ENCODE data around the gene CREBBP. TPM values are rescaled to one million over a fixed set of nuclear protein-coding genes. Genes with fewer than 3 reads are reported as not detected.
A peak's percentile ranks its signal among the peaks of the same experiment; 100 is the strongest.

Gene CREBBP
- total RNA-seq, 1 donor from 2014 or later, result 53.0 TPM

- Mint-ChIP-seq H3K4me1 (ENCODE audit: low read depth, unreplicated experiment) (peaks cover 15% of the 10 kb centered on the region), H3K4me3 (ENCODE audit: unreplicated experiment) (no peak overlapping the region)
Measured at GRCh38 chr16:3797473-3797872, 83.0 kb downstream of the CREBBP start.

GRCh38 chr16:3793161-3793576 is 87.3 kb downstream of the CREBBP start:
- Histone ChIP-seq H3K36me3 (ENCODE audit: insufficient read depth, low read length) (peaks cover 19% of the 10 kb centered on the region), H3K9ac (ENCODE audit: low read length) (no peak overlapping the region), H3K9me3 (ENCODE audit: insufficient read depth, low read depth, low read length) (no peaks in the 10 kb centered on the region), H3K27ac (ENCODE audit: low read depth, low read length) (no peak overlapping the region), H4K20me1 (ENCODE audit: insufficient read depth, low read length) (peaks cover 91% of the 10 kb centered on the region), H3K79me2 (ENCODE audit: insufficient read depth, low read length) (peaks cover 90% of the 10 kb centered on the region), H3K4me3 (ENCODE audit: insufficient read depth, low read depth, low read length) (no peak overlapping the region), H2AFZ (ENCODE audit: low read depth, low read length) (no peak overlapping the region), H3K27me3 (ENCODE audit: insufficient read depth, low read length) (no peaks in the 10 kb centered on the region), H3K4me1 (ENCODE audit: insufficient read depth, low read length) (peaks cover 3% of the 10 kb centered on the region), H3K4me2 (ENCODE audit: low read length) (no peak overlapping the region)
- no peak overlapping the region for H3K27ac Mint-ChIP-seq (ENCODE audit: unreplicated experiment)
- no peak for TF ChIP-seq EZH2 (IDR thresholded peaks at IDR 0.05; ENCODE audit: insufficient read depth, low read length)
- no peak overlapping the region for H3K4me3 Mint-ChIP-seq (ENCODE audit: unreplicated experiment)
- H3K4me1 Mint-ChIP-seq (ENCODE audit: low read depth, unreplicated experiment), result peaks cover 11% of the 10 kb centered on the region
- no peaks in the 10 kb centered on the region for H3K27me3 Mint-ChIP-seq (ENCODE audit: low read depth, unreplicated experiment)
- no peaks in the 10 kb centered on the region for H3K9me3 Mint-ChIP-seq (ENCODE audit: unreplicated experiment)
- DNase-seq (ENCODE audit: low read depth), result peak; percentile 21
- peaks cover 17% of the 10 kb centered on the region for H3K36me3 Mint-ChIP-seq (ENCODE audit: low read depth, unreplicated experiment)
- no peak for FAIRE-seq

More at GRCh38 chr16:3797473-3797872, 83.0 kb downstream of the CREBBP start:
- FAIRE-seq (no peak), DNase-seq (ENCODE audit: low read depth) (no peak)
- H3K4me1 ChIP-seq (ENCODE audit: insufficient read depth, low read length), result peaks cover 3% of the 10 kb centered on the region
- peaks cover 96% of the 10 kb centered on the region for H4K20me1 ChIP-seq (ENCODE audit: insufficient read depth, low read length)
- H3K27me3 ChIP-seq (ENCODE audit: insufficient read depth, low read length), result no peaks in the 10 kb centered on the region
- no peak overlapping the region for H3K27ac ChIP-seq (ENCODE audit: low read depth, low read length)
- H3K9me3 ChIP-seq (ENCODE audit: insufficient read depth, low read depth, low read length), result no peaks in the 10 kb centered on the region
- no peaks in the 10 kb centered on the region for H3K9me3 Mint-ChIP-seq (ENCODE audit: unreplicated experiment)
- H2AFZ ChIP-seq (ENCODE audit: low read depth, low read length), result no peak overlapping the region
- H3K4me3 ChIP-seq (ENCODE audit: insufficient read depth, low read depth, low read length), result no peak overlapping the region
- H3K4me2 ChIP-seq (ENCODE audit: low read length), result no peak overlapping the region
- H3K27me3 Mint-ChIP-seq (ENCODE audit: low read depth, unreplicated experiment), result no peaks in the 10 kb centered on the region
- no peak overlapping the region for H3K9ac ChIP-seq (ENCODE audit: low read length)
- H3K36me3 Mint-ChIP-seq (ENCODE audit: low read depth, unreplicated experiment), result peaks cover 11% of the 10 kb centered on the region
- peaks cover under 1% of the 10 kb centered on the region for H3K36me3 ChIP-seq (ENCODE audit: insufficient read depth, low read length)
- H3K27ac Mint-ChIP-seq (ENCODE audit: unreplicated experiment), result no peak overlapping the region
- H3K79me2 ChIP-seq (ENCODE audit: insufficient read depth, low read length), result peaks cover 96% of the 10 kb centered on the region
- TF ChIP-seq, protein P1, sequence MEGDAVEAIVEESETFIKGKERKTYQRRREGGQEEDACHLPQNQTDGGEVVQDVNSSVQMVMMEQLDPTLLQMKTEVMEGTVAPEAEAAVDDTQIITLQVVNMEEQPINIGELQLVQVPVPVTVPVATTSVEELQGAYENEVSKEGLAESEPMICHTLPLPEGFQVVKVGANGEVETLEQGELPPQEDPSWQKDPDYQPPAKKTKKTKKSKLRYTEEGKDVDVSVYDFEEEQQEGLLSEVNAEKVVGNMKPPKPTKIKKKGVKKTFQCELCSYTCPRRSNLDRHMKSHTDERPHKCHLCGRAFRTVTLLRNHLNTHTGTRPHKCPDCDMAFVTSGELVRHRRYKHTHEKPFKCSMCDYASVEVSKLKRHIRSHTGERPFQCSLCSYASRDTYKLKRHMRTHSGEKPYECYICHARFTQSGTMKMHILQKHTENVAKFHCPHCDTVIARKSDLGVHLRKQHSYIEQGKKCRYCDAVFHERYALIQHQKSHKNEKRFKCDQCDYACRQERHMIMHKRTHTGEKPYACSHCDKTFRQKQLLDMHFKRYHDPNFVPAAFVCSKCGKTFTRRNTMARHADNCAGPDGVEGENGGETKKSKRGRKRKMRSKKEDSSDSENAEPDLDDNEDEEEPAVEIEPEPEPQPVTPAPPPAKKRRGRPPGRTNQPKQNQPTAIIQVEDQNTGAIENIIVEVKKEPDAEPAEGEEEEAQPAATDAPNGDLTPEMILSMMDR (IDR thresholded peaks at IDR 0.05; ENCODE audit: insufficient read depth, low read depth, low read length), result no peak
- TF ChIP-seq EZH2 (IDR thresholded peaks at IDR 0.05; ENCODE audit: insufficient read depth, low read length), result no peak

DNA sequence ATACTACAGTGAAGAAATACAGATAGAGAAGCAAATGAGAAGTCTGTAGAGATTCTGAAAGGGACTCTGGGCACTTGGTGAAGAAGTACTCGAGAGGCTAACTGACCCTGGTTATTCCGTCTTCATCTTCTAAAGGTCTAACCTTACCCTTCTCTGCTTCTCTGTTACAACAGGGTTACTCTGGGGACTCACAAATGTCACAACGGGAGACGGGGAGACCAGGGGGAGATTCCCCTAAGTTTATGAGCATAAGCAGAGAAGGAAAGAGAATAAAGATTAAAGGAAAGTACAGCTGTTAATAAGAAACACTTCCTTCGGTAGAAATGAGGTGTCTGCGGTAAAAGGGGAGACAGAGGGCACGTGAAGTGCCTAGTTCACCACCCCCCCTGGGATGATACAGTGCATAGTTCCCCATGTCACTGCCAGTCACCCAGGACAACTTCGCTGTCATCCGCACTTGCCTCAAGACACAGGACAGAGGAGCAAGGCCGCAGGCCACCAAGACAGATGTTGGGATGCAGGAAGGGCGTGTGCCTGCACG is 88.0 kb downstream of the CREBBP start:
- Histone ChIP-seq H3K27me3 (ENCODE audit: insufficient read depth, low read length) (no peaks in the 10 kb centered on the region), H3K79me2 (ENCODE audit: insufficient read depth, low read length) (peaks cover 89% of the 10 kb centered on the region), H3K4me1 (ENCODE audit: insufficient read depth, low read length) (no peaks in the 10 kb centered on the region), H3K9ac (ENCODE audit: low read length) (no peak overlapping the region), H2AFZ (ENCODE audit: low read depth, low read length) (no peak overlapping the region), H3K4me3 (ENCODE audit: insufficient read depth, low read depth, low read length) (no peak overlapping the region), H3K36me3 (ENCODE audit: insufficient read depth, low read length) (peaks cover 19% of the 10 kb centered on the region), H4K20me1 (ENCODE audit: insufficient read depth, low read length) (peaks cover 91% of the 10 kb centered on the region), H3K9me3 (ENCODE audit: insufficient read depth, low read depth, low read length) (no peaks in the 10 kb centered on the region), H3K27ac (ENCODE audit: low read depth, low read length) (no peak overlapping the region), H3K4me2 (ENCODE audit: low read length) (no peak overlapping the region)
- DNase-seq (ENCODE audit: low read depth) (no peak), FAIRE-seq (no peak)
- H3K4me1 Mint-ChIP-seq (ENCODE audit: low read depth, unreplicated experiment), result peaks cover 5% of the 10 kb centered on the region
- H3K36me3 Mint-ChIP-seq (ENCODE audit: low read depth, unreplicated experiment), result peaks cover 17% of the 10 kb centered on the region
- no peaks in the 10 kb centered on the region for H3K9me3 Mint-ChIP-seq (ENCODE audit: unreplicated experiment)
- H3K27me3 Mint-ChIP-seq (ENCODE audit: low read depth, unreplicated experiment), result no peaks in the 10 kb centered on the region
- TF ChIP-seq EZH2 (IDR thresholded peaks at IDR 0.05; ENCODE audit: insufficient read depth, low read length), result no peak
- TF ChIP-seq, protein P1 (IDR thresholded peaks at IDR 0.05; ENCODE audit: insufficient read depth, low read depth, low read length), result no peak
- H3K4me3 Mint-ChIP-seq (ENCODE audit: unreplicated experiment), result peak overlapping the region; percentile 58
- no peak overlapping the region for H3K27ac Mint-ChIP-seq (ENCODE audit: unreplicated experiment)

Data from astrocyte (in vitro differentiated cells and primary cell).